KMS-11 (cell line): Measurements from ENCODE around the gene ATRX.
"Not testable (repeated sequence)": the region's sequence is repeated elsewhere in the genome, so short reads cannot be mapped to it uniquely, and the experiment has no call there.

ENCODE experiments used
- H2AFZ ChIP-seq: fragments of 200-600 bp; sonication (generic); 2 replicates; pipeline ENCODE4 v1.6.1; 2016; ENCODE audit warnings: antibody characterized with exemption, mixed run types, low read depth
- H3K27ac ChIP-seq: fragments of 200-600 bp; sonication (generic); 2 replicates; pipeline ENCODE4 v1.6.1; 2016; ENCODE audit warnings: mild to moderate bottlenecking, mixed run types
- H3K27me3 ChIP-seq: fragments of 200-600 bp; sonication (generic); 2 replicates; pipeline ENCODE4 v1.6.1; 2017; ENCODE audit warnings: mild to moderate bottlenecking, low read depth, mixed run types, moderate library complexity; ENCODE audit not compliant: insufficient read depth
- H3K36me3 ChIP-seq: fragments of 200-600 bp; sonication (generic); 2 replicates; pipeline ENCODE4 v1.6.1; 2017; ENCODE audit warnings: mild to moderate bottlenecking, mixed run types; ENCODE audit not compliant: insufficient read depth
- H3K4me1 ChIP-seq: fragments of 200-600 bp; sonication (generic); 2 replicates; pipeline ENCODE4 v1.6.1; 2016; ENCODE audit warnings: mild to moderate bottlenecking, low read depth, mixed run types; ENCODE audit not compliant: poor library complexity, severe bottlenecking
- H3K4me2 ChIP-seq: fragments of 200-600 bp; sonication (generic); 2 replicates; pipeline ENCODE4 v1.7.0; 2016; ENCODE audit warnings: mild to moderate bottlenecking, mixed run types
- H3K4me3 ChIP-seq: fragments of 200-600 bp; sonication (generic); IDR thresholded peaks from 2 replicates; pipeline ENCODE4 v1.6.1; 2017; ENCODE audit warnings: low read depth, low read length, mixed read lengths; ENCODE audit not compliant: insufficient read depth
- H3K79me2 ChIP-seq: fragments of 200-600 bp; sonication (generic); 2 replicates; pipeline ENCODE4 v1.6.1; 2016; ENCODE audit warnings: low read depth, mixed run types; ENCODE audit not compliant: insufficient read depth
- H3K9ac ChIP-seq: fragments of 200-600 bp; sonication (generic); 2 replicates; pipeline ENCODE4 v1.6.1; 2016; ENCODE audit warnings: mild to moderate bottlenecking, mixed run types
- H4K20me1 ChIP-seq: fragments of 200-600 bp; sonication (generic); 2 replicates; pipeline ENCODE4 v1.6.1; 2016; ENCODE audit warnings: mild to moderate bottlenecking, mixed run types; ENCODE audit not compliant: insufficient read depth
- TF ChIP-seq, protein P1 (sequence below): fragments of 200-600 bp; sonication (generic); conservative IDR thresholded peaks from 2 replicates; pipeline ENCODE4 v1.6.1; 2017; ENCODE audit warnings: low read depth, mild to moderate bottlenecking, antibody characterized with exemption, low read length, moderate library complexity, mixed read lengths

The ATRX gene

GRCh38 chrX:77689376-77689775 is 96.6 kb downstream of the ATRX start:
- TF ChIP-seq, protein P1, sequence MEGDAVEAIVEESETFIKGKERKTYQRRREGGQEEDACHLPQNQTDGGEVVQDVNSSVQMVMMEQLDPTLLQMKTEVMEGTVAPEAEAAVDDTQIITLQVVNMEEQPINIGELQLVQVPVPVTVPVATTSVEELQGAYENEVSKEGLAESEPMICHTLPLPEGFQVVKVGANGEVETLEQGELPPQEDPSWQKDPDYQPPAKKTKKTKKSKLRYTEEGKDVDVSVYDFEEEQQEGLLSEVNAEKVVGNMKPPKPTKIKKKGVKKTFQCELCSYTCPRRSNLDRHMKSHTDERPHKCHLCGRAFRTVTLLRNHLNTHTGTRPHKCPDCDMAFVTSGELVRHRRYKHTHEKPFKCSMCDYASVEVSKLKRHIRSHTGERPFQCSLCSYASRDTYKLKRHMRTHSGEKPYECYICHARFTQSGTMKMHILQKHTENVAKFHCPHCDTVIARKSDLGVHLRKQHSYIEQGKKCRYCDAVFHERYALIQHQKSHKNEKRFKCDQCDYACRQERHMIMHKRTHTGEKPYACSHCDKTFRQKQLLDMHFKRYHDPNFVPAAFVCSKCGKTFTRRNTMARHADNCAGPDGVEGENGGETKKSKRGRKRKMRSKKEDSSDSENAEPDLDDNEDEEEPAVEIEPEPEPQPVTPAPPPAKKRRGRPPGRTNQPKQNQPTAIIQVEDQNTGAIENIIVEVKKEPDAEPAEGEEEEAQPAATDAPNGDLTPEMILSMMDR = no peak
- no peaks in the 10 kb centered on the region for H3K27me3 ChIP-seq
- H3K36me3 ChIP-seq = no peaks in the 10 kb centered on the region
- no peak overlapping the region for H3K9ac ChIP-seq
- H3K4me1 ChIP-seq = peaks cover 13% of the 10 kb centered on the region
- no peaks in the 10 kb centered on the region for H4K20me1 ChIP-seq
- H3K4me3 ChIP-seq = no peak overlapping the region
- no peak overlapping the region for H2AFZ ChIP-seq
- H3K27ac ChIP-seq = no peak overlapping the region
- no peak overlapping the region for H3K4me2 ChIP-seq
- H3K79me2 ChIP-seq = peaks cover 5% of the 10 kb centered on the region; the same call in 1 of the 2 replicates

- not testable (repeated sequence) for H3K4me2 ChIP-seq, H2AFZ ChIP-seq, H3K36me3 ChIP-seq, H3K27me3 ChIP-seq, H3K4me1 ChIP-seq, H3K79me2 ChIP-seq, H3K9ac ChIP-seq, H3K4me3 ChIP-seq, H3K27ac ChIP-seq, H4K20me1 ChIP-seq
These were observed 100.3 kb downstream of the ATRX start for GRCh38 chrX:77685683-77686082.

- H3K4me1 ChIP-seq = peaks cover 14% of the 10 kb centered on the region
- TF ChIP-seq, protein P1 = no peak
- H3K27me3 ChIP-seq = no peaks in the 10 kb centered on the region
- H3K4me2 ChIP-seq = no peak overlapping the region
- no peak overlapping the region for H3K9ac ChIP-seq
- no peak overlapping the region for H3K4me3 ChIP-seq
- no peaks in the 10 kb centered on the region for H3K79me2 ChIP-seq
- H3K36me3 ChIP-seq = no peaks in the 10 kb centered on the region
- H3K27ac ChIP-seq = no peak overlapping the region
- no peaks in the 10 kb centered on the region for H4K20me1 ChIP-seq
- H2AFZ ChIP-seq = no peak overlapping the region
These were observed 106.9 kb downstream of the ATRX start for GRCh38 chrX:77679144-77679543.

GRCh38 chrX:77675986-77676385 is 110.0 kb downstream of the ATRX start:
- TF ChIP-seq, protein P1 = no peak
- H3K27me3 ChIP-seq = no peaks in the 10 kb centered on the region
- peaks cover 14% of the 10 kb centered on the region for H3K4me1 ChIP-seq
- H4K20me1 ChIP-seq = no peaks in the 10 kb centered on the region
- H2AFZ ChIP-seq = no peak overlapping the region
- H3K4me3 ChIP-seq = no peak overlapping the region
- H3K4me2 ChIP-seq = no peak overlapping the region
- no peak overlapping the region for H3K9ac ChIP-seq
- H3K36me3 ChIP-seq = no peaks in the 10 kb centered on the region
- no peaks in the 10 kb centered on the region for H3K79me2 ChIP-seq
- H3K27ac ChIP-seq = no peak overlapping the region

- no peak overlapping the region for H2AFZ ChIP-seq
- H3K79me2 ChIP-seq = no peaks in the 10 kb centered on the region
- no peaks in the 10 kb centered on the region for H3K36me3 ChIP-seq
- no peaks in the 10 kb centered on the region for H3K4me1 ChIP-seq
- TF ChIP-seq, protein P1 = no peak
- no peaks in the 10 kb centered on the region for H3K27me3 ChIP-seq
- H3K4me2 ChIP-seq = no peak overlapping the region
- no peak overlapping the region for H3K9ac ChIP-seq
- H4K20me1 ChIP-seq = no peaks in the 10 kb centered on the region
- no peak overlapping the region for H3K27ac ChIP-seq
- no peak overlapping the region for H3K4me3 ChIP-seq
These were observed 117.4 kb downstream of the ATRX start for GRCh38 chrX:77668391-77669237.
